Right hindlimb (tissue), 1 donor: ENCODE measurements around the gene PIK3CG.
A peak's percentile ranks its signal among the peaks of the same experiment; 100 is the strongest.
"Not testable (repeated sequence)": the region's sequence is repeated elsewhere in the genome, so short reads cannot be mapped to it uniquely, and the experiment has no call there.

Source experiments
- DNase-seq: peaks from one replicate; pipeline ENCODE4 v3.0.0-alpha.2; 2018

The PIK3CG gene

GRCh38 chr7:106944035-106944665, 79.1 kb downstream of the PIK3CG start:
- no peak for DNase-seq

DNA sequence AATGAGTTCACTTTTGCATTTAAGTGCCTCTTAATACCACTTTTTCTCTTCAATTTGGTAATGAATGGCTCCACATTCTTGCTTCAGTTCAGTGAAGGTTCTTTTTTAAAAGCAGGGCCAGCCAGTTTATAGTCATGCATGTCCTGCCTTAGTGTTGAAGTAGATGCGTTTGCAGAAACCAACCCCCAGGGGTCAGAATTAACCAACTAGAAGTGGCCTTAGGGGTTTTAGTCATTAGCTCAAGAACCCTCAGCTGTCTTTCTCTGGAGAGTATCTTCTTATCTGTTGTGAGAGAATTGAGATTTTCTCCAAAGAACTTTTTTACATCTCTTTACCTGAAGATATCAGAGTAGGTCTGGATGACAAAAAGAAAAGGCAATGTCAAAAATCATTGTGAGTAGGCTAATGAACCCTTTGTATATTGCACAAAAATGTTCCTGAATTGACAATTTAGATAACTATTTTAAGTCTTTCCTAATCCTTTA, 82.2 kb downstream of the PIK3CG start:
- DNase-seq, result peak; percentile 51

GRCh38 chr7:106952001-106952657, 87.0 kb downstream of the PIK3CG start:
- DNase-seq, result no peak

DNA sequence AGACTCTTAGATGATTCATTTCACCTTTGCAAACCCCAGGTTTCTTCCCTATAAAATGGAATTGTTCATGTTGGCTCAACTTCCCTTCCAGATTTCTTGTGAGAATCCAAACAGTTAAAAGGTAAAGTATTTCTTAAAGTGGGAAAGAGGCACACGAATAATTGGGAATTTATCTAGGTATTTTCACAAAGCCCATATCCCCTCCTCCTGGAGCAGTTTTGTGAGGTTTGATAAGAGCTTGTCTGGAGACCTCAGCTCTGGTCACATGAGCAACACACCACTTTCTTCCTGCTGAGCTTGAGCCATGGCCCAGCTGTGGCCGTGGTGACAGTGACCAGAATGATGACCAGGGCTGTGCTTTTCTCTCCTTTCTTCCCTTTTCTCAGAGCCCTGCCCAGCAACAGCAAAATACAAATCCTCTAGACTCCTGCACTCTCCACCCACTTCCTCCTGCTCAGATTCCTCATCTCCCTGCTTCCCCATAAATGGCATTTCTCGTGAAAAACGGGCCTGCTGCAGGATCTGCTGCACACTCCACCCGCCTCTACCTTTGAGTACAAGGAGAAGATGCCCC, 87.7 kb downstream of the PIK3CG start:
- DNase-seq, result no peak

DNA sequence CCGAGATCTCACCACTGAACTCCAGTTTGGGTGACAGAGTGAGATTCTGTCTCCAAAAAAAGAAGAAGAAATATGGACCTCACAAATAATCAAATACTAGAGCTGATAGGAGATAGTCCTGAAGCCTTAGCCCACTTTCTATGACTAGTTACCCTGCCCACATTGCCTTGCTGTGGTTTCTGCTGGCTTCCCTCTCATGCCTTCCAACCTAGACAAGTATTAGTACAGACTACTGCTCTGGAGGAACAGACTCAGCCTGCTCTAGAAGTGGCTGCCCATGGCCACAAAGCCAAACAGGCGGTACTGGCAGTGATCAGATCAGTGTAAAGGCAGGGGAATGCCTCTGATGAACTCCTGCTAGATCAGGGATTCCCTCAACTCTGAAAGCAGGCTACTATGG, 89.8 kb downstream of the PIK3CG start:
- no peak for DNase-seq

GRCh38 chr7:106955857-106956256, 90.8 kb downstream of the PIK3CG start:
- DNase-seq, result not testable (repeated sequence)
